T1000 (cell line): ENCODE measurements around the gene CEP41.
"Not testable (repeated sequence)": the region's sequence is repeated elsewhere in the genome, so short reads cannot be mapped to it uniquely, and the experiment has no call there.

ENCODE experiments used
- DNase-seq: peaks from one replicate; lab custom pipeline; 2025; ENCODE audit warnings: mixed read lengths; lab: John Stamatoyannopoulos, UW

CEP41 gene

GRCh38 chr7:130386876-130387275, 53.9 kb downstream of the CEP41 start:
- DNase-seq, result no peak

GRCh38 chr7:130385600-130386066, 55.2 kb downstream of the CEP41 start:
- DNase-seq, result no peak

GRCh38 chr7:130384841-130385599, 55.8 kb downstream of the CEP41 start:
- no peak for DNase-seq

- no peak for DNase-seq
These were observed 56.4 kb downstream of the CEP41 start for GRCh38 chr7:130384371-130384801.

- DNase-seq, result no peak
These were observed 57.4 kb downstream of the CEP41 start for GRCh38 chr7:130383187-130383980.

- no peak for DNase-seq
These were observed 59.1 kb downstream of the CEP41 start for GRCh38 chr7:130381468-130382312.

GRCh38 chr7:130380861-130381455, 59.9 kb downstream of the CEP41 start:
- no peak for DNase-seq

- DNase-seq, result no peak
These were observed 60.6 kb downstream of the CEP41 start, which contains the start of gene CPA1 for GRCh38 chr7:130379921-130380860. Gene CPA1, plus strand, starts transcription at chr7:130380494. Its CDS starts 27 bp downstream, at chr7:130380521.

- DNase-seq, result no peak
These were observed 61.3 kb downstream of the CEP41 start for GRCh38 chr7:130379532-130379920.

GRCh38 chr7:130379019-130379418, 61.8 kb downstream of the CEP41 start:
- no peak for DNase-seq

GRCh38 chr7:130377178-130377577, 63.6 kb downstream of the CEP41 start:
- DNase-seq, result no peak

- not testable (repeated sequence) for DNase-seq
These were observed 64.4 kb downstream of the CEP41 start for GRCh38 chr7:130376461-130376860.

- no peak for DNase-seq
These were observed 66.3 kb downstream of the CEP41 start for GRCh38 chr7:130374507-130374906.

- no peak for DNase-seq
These were observed 68.2 kb downstream of the CEP41 start for GRCh38 chr7:130372402-130373165.

- peak; percentile 14 for DNase-seq
These were observed 69.8 kb downstream of the CEP41 start for GRCh38 chr7:130371046-130371445.

GRCh38 chr7:130369831-130370550, 70.8 kb downstream of the CEP41 start:
- DNase-seq, result no peak

GRCh38 chr7:130369110-130369711, 71.6 kb downstream of the CEP41 start:
- no peak for DNase-seq
